Measurements from ENCODE around the gene MAST4.
A peak's percentile ranks its signal among the peaks of the same experiment; 100 is the strongest.
"Not testable (repeated sequence)": the region's sequence is repeated elsewhere in the genome, so short reads cannot be mapped to it uniquely, and the experiment has no call there.

MAST4 gene

GRCh38 chr5:66805514-66806430 is 209.6 kb downstream of the MAST4 start:
- no peak for DNase-seq

DNA sequence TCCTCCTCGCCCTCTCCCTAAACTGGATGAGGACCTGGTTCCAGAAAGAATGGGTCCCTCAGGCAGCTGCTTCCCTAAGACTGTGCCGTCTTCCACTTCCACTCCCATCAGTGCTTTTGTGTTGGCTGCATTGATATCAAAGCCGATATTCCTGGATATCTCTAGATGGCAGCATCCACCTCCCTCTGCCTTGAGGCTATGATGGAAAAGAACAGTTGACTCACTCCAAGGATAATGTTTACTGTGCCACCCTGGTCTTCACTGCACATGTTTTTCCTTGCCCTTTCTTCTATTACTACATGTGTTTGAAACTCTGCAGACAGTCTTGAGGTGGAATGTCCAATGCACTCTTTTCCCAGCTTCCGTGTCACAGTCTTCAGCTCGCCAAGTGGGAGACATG is 211.6 kb downstream of the MAST4 start:
- DNase-seq, result peak in 28 of 56 donors; percentile 2 to 73 (median 21)

DNA sequence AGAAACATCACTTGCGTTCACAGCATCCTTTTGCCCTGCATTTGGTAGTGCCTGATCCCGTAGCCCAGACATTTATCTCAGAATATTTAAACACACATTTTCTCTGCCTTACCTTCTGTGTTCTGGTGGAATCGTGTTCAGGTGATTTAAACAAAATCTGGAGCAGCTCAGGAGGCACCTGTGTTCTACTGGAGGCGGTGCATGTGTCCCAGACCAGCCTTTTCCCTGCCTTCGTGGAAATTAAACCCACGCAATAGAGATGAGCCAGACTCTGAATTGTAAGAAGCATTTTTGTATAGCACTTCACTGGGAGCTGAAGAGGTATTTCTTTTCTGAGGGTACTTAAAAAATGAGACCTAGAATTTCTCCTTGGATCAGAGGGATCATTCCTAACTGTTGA is 212.5 kb downstream of the MAST4 start:
- DNase-seq, result no peak

GRCh38 chr5:66810151-66810550 is 214.0 kb downstream of the MAST4 start:
- DNase-seq, result no peak

- DNase-seq, result no peak
Measured at GRCh38 chr5:66810848-66811261, 214.7 kb downstream of the MAST4 start.

DNA sequence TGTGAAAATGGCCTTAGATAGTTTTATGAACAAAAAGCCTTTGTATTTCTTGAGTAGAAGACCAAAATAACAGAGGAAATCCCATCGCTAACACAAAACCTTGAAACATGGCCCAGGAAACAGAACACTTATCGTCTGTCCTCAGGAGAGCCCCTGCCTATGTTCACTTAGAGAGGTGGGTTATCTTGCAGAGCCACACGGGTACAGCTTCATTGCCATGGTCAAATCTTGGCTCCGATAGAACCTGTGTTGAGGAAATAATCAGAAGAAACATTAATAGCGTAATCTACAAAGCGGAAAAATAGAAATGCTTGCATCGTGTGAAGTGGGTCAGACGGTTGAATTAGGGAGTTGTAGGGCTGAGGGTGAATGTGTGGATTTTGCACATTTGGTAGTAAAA is 216.1 kb downstream of the MAST4 start:
- no peak for DNase-seq

GRCh38 chr5:66813306-66813705 is 217.1 kb downstream of the MAST4 start:
- no peak for DNase-seq

DNA sequence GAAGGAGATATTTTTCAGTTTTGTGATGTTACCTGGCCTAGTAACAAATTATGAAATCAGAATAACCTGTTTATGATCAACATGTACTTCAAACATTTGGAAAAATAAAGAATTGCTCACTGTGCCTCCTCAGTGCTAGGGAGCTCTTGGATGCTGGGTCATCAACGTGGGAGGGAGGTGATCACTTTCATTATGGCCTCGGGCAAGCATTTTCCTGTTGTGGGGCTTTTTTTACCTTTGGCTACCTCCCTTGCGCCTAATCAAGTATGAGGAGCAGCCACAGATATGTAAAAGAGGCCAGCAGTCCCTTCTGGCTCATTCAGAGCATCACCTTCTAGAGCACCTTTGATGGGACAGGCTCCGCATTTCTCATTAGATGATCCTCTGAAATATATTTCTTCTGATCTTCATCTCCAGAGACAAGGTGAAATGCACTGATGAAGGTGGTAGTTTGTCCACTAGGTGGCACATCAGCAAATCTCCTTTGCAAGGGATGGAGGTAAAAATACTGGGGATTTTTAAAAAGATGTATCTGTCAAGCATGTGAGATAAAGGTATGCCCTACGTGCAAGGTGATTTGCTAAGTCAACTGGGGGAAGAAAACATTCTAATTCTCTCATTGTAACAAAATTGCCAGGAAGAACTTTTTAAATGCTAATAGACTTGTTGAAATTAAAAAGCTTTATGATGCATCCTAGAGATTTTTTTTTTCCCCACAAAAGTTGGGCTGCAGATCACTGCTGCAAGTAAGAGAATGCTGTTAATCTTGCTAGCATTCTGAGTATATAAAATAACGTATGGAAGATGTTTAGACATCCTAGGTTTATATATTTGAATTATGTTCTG is 218.2 kb downstream of the MAST4 start:
- DNase-seq, result peak in 6 of 56 donors; percentile 5 to 34 (median 20)

- DNase-seq, result no peak
Measured at GRCh38 chr5:66818304-66818934, 222.2 kb downstream of the MAST4 start.

DNA sequence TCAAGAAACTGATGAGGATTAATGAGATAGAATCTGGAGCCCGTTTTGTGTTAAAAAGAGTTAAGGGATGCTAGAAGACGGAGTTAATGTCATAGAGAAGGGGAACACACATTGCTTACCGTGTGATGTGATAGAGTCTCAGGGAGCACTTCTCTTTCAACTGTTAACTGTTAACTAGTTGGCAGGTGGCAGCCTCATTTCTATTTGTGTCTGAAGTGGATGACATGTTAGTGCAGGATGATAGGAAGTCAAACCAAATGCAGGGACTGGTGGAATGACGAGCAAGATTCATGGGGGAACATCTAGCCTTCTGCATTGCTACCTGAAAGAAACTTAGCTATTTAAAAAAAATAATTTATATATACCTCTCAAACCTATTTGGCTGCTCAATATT is 222.7 kb downstream of the MAST4 start:
- no peak for DNase-seq

- DNase-seq, result no peak
Measured at GRCh38 chr5:66820630-66821207, 224.5 kb downstream of the MAST4 start.

DNA sequence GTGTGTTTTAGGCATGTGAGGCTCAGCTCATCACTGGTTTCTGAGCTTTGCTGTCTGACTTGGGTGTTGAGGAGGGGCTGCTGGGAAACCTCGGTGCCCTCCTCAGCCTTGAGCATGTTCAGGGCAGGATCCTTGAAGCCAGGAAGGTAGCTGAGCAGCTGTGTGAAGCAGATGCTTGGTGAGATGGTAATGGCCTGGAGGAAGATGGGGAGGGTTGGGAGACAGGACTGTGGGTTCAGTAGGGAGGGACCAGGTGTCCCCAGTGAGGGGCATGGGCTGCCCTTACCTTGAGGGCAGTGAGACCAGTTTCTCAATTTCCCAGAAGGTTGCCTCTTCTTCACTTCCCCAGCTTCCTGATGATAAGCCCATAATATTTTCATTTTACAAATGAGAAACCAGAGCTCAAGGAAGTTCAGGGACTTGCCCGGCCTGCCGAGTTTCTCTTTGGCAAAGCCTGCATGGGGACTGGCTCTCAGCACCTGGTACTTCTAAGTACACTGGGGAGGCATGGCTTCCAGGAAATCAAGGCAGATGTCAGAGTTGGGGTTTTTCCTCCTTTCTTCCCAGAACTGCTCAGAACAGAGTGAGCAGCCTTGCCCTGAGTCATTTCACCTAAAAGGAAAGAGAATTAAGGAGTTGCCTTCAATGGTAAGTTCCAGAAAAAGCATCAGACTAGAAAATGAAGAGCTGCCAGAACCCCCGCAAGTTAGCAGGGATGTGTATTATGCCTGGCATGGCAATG is 225.7 kb downstream of the MAST4 start:
- no peak for DNase-seq

DNA sequence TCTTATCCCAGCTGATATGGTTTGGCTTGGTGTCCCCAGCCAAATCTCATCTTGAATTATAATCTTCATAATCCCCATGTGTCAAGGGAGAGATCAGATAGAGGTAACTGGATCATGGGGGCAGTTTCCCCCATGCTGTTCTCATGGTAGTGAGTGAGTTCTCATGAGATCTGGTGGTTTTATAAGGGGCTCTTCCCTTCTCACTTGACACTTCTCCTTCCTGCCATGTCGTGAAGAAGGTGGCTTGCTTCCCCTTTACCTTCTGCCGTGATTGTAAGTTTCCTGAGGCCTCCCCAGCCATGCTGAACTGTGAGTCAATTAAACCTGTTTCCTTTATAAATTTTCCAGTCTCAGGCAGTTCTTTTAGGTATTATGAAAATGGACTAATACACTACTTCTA is 226.7 kb downstream of the MAST4 start:
- not testable (repeated sequence) for DNase-seq

DNA sequence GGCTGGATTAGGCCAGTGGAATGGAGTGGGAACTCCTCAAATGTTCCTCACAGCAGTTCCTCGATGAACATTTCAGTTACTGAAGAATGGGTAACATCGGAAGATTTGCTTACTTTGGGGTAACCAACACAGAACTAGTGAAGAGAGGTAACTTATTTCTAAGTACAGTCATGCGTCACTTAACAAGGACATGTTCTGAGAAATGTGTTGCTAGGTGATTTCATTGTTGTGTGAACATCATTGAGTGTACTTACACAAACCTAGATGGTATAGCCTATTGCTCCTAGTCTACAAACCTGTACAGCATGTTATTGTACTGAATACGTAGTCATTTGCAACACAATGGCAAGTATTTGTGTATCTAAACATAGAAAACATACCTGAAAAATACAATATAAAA is 228.3 kb downstream of the MAST4 start:
- no peak for DNase-seq

DNA sequence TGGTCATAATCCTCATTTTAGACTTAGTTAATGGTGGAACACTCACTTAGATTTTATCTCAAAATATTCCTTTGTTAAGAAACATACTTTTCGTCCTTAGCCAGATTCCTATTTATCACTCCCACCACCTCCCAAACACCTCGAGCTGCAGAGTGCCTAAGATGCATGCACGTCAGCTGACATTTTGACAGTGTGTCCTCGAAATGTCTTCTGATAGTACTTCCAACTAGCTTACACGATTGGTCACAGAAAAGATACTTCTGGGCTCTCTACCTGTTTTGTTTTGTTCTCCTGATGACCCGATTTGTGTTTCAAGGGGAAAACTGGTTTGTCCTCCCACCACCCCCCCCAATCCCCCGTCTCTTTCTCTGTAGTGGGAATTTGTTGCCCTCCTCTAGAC is 230.1 kb downstream of the MAST4 start:
- no peak for DNase-seq

GRCh38 chr5:66826696-66827095 is 230.5 kb downstream of the MAST4 start:
- DNase-seq, result no peak

DNA sequence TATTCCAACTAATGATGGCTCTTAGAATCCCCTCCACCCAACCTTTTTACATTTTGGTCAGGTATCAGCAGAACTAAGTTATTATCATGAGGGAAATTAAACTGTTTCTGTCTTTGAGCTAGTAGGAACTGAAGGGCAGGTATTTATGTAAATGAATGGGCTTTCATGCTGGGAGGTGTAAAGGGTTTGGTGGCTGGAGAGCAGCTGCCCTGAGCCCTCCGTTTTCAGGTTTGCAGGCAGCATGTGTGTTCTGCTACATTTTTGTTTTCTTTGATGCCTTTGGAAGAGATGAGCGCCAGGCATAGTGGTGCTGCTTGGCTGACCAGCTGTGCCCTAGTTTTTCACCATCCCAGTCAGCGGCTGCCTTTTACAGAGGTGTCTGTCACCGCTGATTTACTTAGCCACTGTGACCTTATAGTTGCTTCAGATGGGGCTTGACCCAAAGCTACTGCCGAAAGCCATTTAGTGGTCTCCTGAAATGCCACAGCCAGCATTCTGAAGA is 231.9 kb downstream of the MAST4 start:
- DNase-seq, result peak in 5 of 56 donors; percentile 11 to 53 (median 36)

DNA sequence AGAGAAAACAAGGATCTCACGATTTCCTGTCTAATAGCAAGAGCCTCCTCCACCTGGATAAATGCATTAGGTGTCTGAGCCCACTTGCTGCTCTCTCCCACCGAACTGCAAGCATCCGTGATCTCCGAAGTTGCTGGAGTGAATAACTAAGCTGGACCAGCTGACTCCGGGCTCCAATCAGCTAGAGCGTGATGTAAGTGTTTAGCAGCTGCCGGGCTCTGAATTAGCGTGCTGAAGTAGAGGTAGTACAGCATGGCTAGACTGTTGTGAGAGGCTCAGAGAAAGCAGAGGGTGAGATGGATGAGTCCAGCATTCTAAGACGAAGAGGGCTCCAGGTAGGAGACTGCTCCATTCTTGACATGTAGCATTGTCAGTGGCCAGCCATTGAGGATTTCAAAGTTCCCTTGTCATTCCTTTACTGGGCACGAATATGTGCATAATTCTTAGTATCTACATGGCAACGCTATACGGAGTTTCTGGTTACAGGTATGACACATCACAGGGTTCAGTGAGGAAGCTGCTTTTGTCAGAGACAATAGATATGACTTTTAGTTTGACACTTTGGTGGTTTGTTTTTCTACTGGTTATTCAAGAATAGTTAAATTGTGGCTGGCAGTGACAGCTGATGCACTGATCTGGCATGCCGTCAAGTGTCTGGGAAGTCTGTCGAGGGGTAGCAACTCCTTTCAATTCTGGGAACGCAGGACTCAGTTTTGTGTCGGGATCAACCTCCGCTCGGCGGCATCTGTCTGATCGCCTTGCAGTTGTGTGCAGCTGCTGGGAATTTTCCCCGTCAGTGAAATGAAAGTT is 232.6 kb downstream of the MAST4 start:
- peak in 53 of 56 donors; percentile 6 to 85 (median 55) for DNase-seq

GRCh38 chr5:66829358-66829674 is 233.1 kb downstream of the MAST4 start:
- DNase-seq, result no peak

- no peak for DNase-seq
Measured at GRCh38 chr5:66829826-66830225, 233.6 kb downstream of the MAST4 start.

Measured in amygdala (tissue), 56 donors.